Measurements from ENCODE around the gene PEG3. TPM values are rescaled to one million over a fixed set of nuclear protein-coding genes. Genes with fewer than 3 reads are reported as not detected.

Gene PEG3
- total RNA-seq, 1 experiment from 2014 or later, result 0.83 TPM

GRCh38 chr19:56864443-56865125 lies 24.1 kb upstream of the PEG3 start (continued):
- TF ChIP-seq KAT7 (CRISPR knock-in tag; IDR thresholded peaks at IDR 0.05; ENCODE audit: borderline replicate concordance), result no peak
- no peak for TF ChIP-seq AFF4 (CRISPR knock-in tag; IDR thresholded peaks at IDR 0.05; ENCODE audit: borderline replicate concordance)
- TF ChIP-seq ZNF512 (CRISPR knock-in tag; IDR thresholded peaks at IDR 0.05; ENCODE audit: borderline replicate concordance), result no peak
- TF ChIP-seq E2F5 (CRISPR knock-in tag; IDR thresholded peaks at IDR 0.05), result no peak
- TF ChIP-seq ZNF416 (CRISPR knock-in tag; IDR thresholded peaks at IDR 0.05), result no peak
- no peak for TF ChIP-seq ESRRA (CRISPR knock-in tag; IDR thresholded peaks at IDR 0.05; ENCODE audit: borderline replicate concordance)
- no peak for TF ChIP-seq ZNF425 (CRISPR knock-in tag; conservative IDR thresholded peaks at IDR 0.05)
- no peak for TF ChIP-seq ARID4B (CRISPR knock-in tag; IDR thresholded peaks at IDR 0.05; ENCODE audit: borderline replicate concordance)

- Mint-ChIP-seq H3K4me1 (no peaks in the 10 kb centered on the region), H3K9me3 (peaks cover 71% of the 10 kb centered on the region), H3K27ac (no peak overlapping the region), H3K4me3 (no peak overlapping the region), H3K27me3 (ENCODE audit: low read depth) (peaks cover 4% of the 10 kb centered on the region; the same call in 1 of the 2 replicates), H3K36me3 (peaks cover 62% of the 10 kb centered on the region)
- POLR2A ChIA-PET, result interaction anchor here (0.6 kb wide), 1 partner anchor 134 kb away, joined by 4 read pairs; no protein-coding TSS in a partner anchor
- no peak for ATAC-seq
- DNase-seq (ENCODE audit: low spot score), result no peak
- CTCF ChIA-PET, result no interaction called here
- TF ChIP-seq ZSCAN18 (CRISPR knock-in tag; IDR thresholded peaks at IDR 0.05) (no peak), RELA (CRISPR knock-in tag; IDR thresholded peaks at IDR 0.05; ENCODE audit: borderline replicate concordance) (no peak), SP1 (CRISPR knock-in tag; conservative IDR thresholded peaks at IDR 0.05) (no peak), HMGA2 (CRISPR knock-in tag; IDR thresholded peaks at IDR 0.05) (no peak), ZNF532 (CRISPR knock-in tag; IDR thresholded peaks at IDR 0.05; ENCODE audit: borderline replicate concordance) (no peak)
Measured at GRCh38 chr19:56862741-56863140, 22.2 kb upstream of the PEG3 start.

Measured in WTC11 (cell line).